HCT116 (cell line): ENCODE measurements around the gene PSRC1. TPM values are rescaled to one million over a fixed set of nuclear protein-coding genes. Genes with fewer than 3 reads are reported as not detected.

ENCODE experiments used
- ATAC-seq: fragments of 200-7000 bp; cut with Tn5 transposase; 2 replicates; pipeline ENCODE4 v1.9.1; 2020; ENCODE audit warnings: mild to moderate bottlenecking, moderate library complexity
- BruUV-seq: library from RNA; stranded (reverse); fragments of 400-500 nt; replicated peaks from 2 replicates; lab custom pipeline; 2021; lab: Mats Ljungman, UMichigan
- CTCF ChIA-PET: fragments of 300-600 bp; sonication (Branson Sonifier 250); formaldehyde crosslinking; loops from one replicate; lab custom pipeline; 2021; ENCODE audit warnings: antibody characterized with exemption; lab: Charles Lee
- POLR2A ChIA-PET: fragments of 300-600, 350-600 bp; sonication (Branson Sonifier 250); formaldehyde crosslinking; loops from one replicate; lab custom pipeline; 2021; ENCODE audit warnings: antibody characterized with exemption; lab: Charles Lee
- RAD21 ChIA-PET, 2 experiments: fragments of 300-600 bp; sonication (Branson Sonifier 250); formaldehyde crosslinking; loops; one replicate each; lab custom pipeline; 2023; ENCODE audit warnings: low total read pairs in 2 of 2; ENCODE audit not compliant: uncharacterized antibody in 2 of 2, unreplicated experiment in 2 of 2, low non-redundant PET in 1 of 2; lab: Charles Lee
- DNase-seq: peaks from one replicate; pipeline ENCODE4 v3.0.0-alpha.2; 2010; ENCODE audit warnings: low read depth, low spot score
- H2AFZ ChIP-seq: fragments of 200-600 bp; shearing (Covaris generic), sonication (generic); 2 replicates; pipeline ENCODE4 v1.6.1; 2017; ENCODE audit warnings: low read depth, mixed run types, mixed read lengths, antibody characterized with exemption, low read length; ENCODE audit not compliant: poor library complexity, severe bottlenecking
- H3K27ac ChIP-seq: 2 replicates; pipeline ENCODE4 v1.5.1; 2012; ENCODE audit warnings: low read depth, low read length
- H3K27me3 ChIP-seq: fragments of 200-600 bp; sonication (generic); 2 replicates; pipeline ENCODE4 v1.6.1; 2016; ENCODE audit warnings: mixed run types, low read length, mixed read lengths; ENCODE audit not compliant: insufficient read depth
- H3K36me3 ChIP-seq, 2 experiments: fragments of 200-500 bp in 1 of 2; fragments of 200-600 bp in 1 of 2; sonication (Bioruptor generic) in 1 of 2; sonication (generic) in 1 of 2; 2 replicates each; pipeline versions ENCODE4 v1.5.1 to v1.6.1; 2014 to 2016; ENCODE audit warnings: low read length in 2 of 2, inconsistent platforms in 1 of 2, mixed read lengths in 1 of 2, mixed run types in 1 of 2; ENCODE audit not compliant: insufficient read depth in 2 of 2, control insufficient read depth in 1 of 2
- H3K4me1 ChIP-seq, 2 experiments: fragments of 200-600 bp in 1 of 2; sonication (generic) in 1 of 2; 2 replicates each; pipeline versions ENCODE4 v1.5.1 to v1.6.1; 2012 to 2017; ENCODE audit warnings: low read length in 2 of 2, inconsistent platforms in 1 of 2, mild to moderate bottlenecking in 1 of 2, mixed read lengths in 1 of 2, mixed run types in 1 of 2, moderate library complexity in 1 of 2; ENCODE audit not compliant: insufficient read depth in 2 of 2, control insufficient read depth in 1 of 2
- H3K4me2 ChIP-seq: fragments of 200-600 bp; sonication (generic); 2 replicates; pipeline ENCODE4 v1.6.1; 2017; ENCODE audit warnings: mixed run types, low read length, mixed read lengths
- H3K4me3 ChIP-seq, 2 experiments: fragments of 200-600 bp in 1 of 2; sonication (generic) in 1 of 2; replicated peaks in 1 of 2; 2 replicates each; pipeline ENCODE4 v1.5.1; 2011 to 2016; ENCODE audit warnings: low read length in 2 of 2, control low read depth in 1 of 2, low read depth in 1 of 2, mild to moderate bottlenecking in 1 of 2, mixed read lengths in 1 of 2, mixed run types in 1 of 2
- H3K79me2 ChIP-seq: fragments of 200-600 bp; sonication (generic); 2 replicates; pipeline ENCODE4 v1.6.1; 2017; ENCODE audit warnings: mild to moderate bottlenecking, mixed run types, low read length, moderate library complexity, mixed read lengths; ENCODE audit not compliant: insufficient read depth
- H3K9ac ChIP-seq: fragments of 200-600 bp; sonication (generic); 2 replicates; pipeline ENCODE4 v1.6.1; 2016; ENCODE audit warnings: low read length, mixed read lengths
- H3K9me2 ChIP-seq: fragments of 200-600 bp; sonication (generic), shearing (Covaris generic); 2 replicates; pipeline ENCODE4 v1.6.1; 2017; ENCODE audit warnings: mixed run types, mild to moderate bottlenecking, moderate library complexity; ENCODE audit not compliant: insufficient read depth
- H3K9me3 ChIP-seq, 2 experiments: fragments of 200-500 bp in 1 of 2; fragments of 200-600 bp in 1 of 2; sonication (Bioruptor generic) in 1 of 2; sonication (generic) in 1 of 2; 2 replicates each; pipeline ENCODE4 v1.6.1; 2014 to 2017; ENCODE audit warnings: low read length in 2 of 2, mixed read lengths in 2 of 2, inconsistent platforms in 1 of 2, low read depth in 1 of 2, mild to moderate bottlenecking in 1 of 2, mixed run types in 1 of 2, moderate library complexity in 1 of 2; ENCODE audit not compliant: control insufficient read depth in 1 of 2, insufficient read depth in 1 of 2
- H4K20me1 ChIP-seq: fragments of 200-600 bp; sonication (generic), shearing (Covaris generic); 2 replicates; pipeline ENCODE4 v1.6.1; 2017; ENCODE audit warnings: mixed run types, mild to moderate bottlenecking, moderate library complexity; ENCODE audit not compliant: insufficient read depth
- ATF3 ChIP-seq: IDR thresholded peaks from 2 replicates; pipeline ENCODE4 v1.6.1; 2012
- CTCF ChIP-seq, 3 experiments: fragments of 200-600 bp in 1 of 3; sonication (generic) in 1 of 3; IDR thresholded peaks in 2 of 3; conservative IDR thresholded peaks in 1 of 3; 2 replicates each; pipeline ENCODE4 v1.5.1; 2012 to 2017; ENCODE audit warnings: low read depth in 2 of 3, low read length in 2 of 3, antibody characterized with exemption in 1 of 3, borderline replicate concordance in 1 of 3, control low read depth in 1 of 3, mild to moderate bottlenecking in 1 of 3, mixed read lengths in 1 of 3, mixed run types in 1 of 3, moderate library complexity in 1 of 3; ENCODE audit not compliant: insufficient read depth in 1 of 3
- ELF1 ChIP-seq: IDR thresholded peaks from 2 replicates; pipeline ENCODE4 v1.6.1; 2012; ENCODE audit warnings: low read depth, borderline replicate concordance
- EZH2 ChIP-seq: fragments of 200-600 bp; sonication (generic); IDR thresholded peaks from 2 replicates; pipeline ENCODE4 v1.6.1; 2017; ENCODE audit warnings: antibody characterized with exemption, mixed run types
- EZH2phosphoT487 ChIP-seq: fragments of 200-600 bp; IDR thresholded peaks from 2 replicates; pipeline ENCODE4 v1.6.1; 2018; ENCODE audit warnings: antibody characterized with exemption, borderline replicate concordance
- FOSL1 ChIP-seq: IDR thresholded peaks from 2 replicates; pipeline ENCODE4 v1.6.1; 2012; ENCODE audit warnings: low read depth
- MAX ChIP-seq: IDR thresholded peaks from 2 replicates; pipeline ENCODE4 v1.6.1; 2012
- POLR2A ChIP-seq: IDR thresholded peaks from 2 replicates; pipeline ENCODE4 v1.7.0; 2011; ENCODE audit warnings: borderline replicate concordance; ENCODE audit not compliant: insufficient read depth, insufficient read length; ENCODE audit errors: extremely low read depth
- RAD21 ChIP-seq: IDR thresholded peaks from 2 replicates; pipeline ENCODE4 v1.6.1; 2012; ENCODE audit warnings: low read depth, mild to moderate bottlenecking
- SP1 ChIP-seq: IDR thresholded peaks from 2 replicates; pipeline ENCODE4 v1.6.1; 2012; ENCODE audit warnings: low read depth
- SRF ChIP-seq: IDR thresholded peaks from 2 replicates; pipeline ENCODE4 v1.6.1; 2012; ENCODE audit warnings: low read depth
- TCF7L2 ChIP-seq: IDR thresholded peaks from 2 replicates; pipeline ENCODE4 v1.7.0; 2011; ENCODE audit warnings: borderline replicate concordance, inconsistent platforms; ENCODE audit not compliant: insufficient read depth, insufficient read length; ENCODE audit errors: extremely low read depth
- YY1 ChIP-seq: IDR thresholded peaks from 2 replicates; pipeline ENCODE4 v1.6.1; 2011; ENCODE audit warnings: low read length, low read depth, moderate library complexity, mild to moderate bottlenecking; ENCODE audit not compliant: insufficient replicate concordance; ENCODE audit errors: extremely low read depth
- ZBTB33 ChIP-seq: IDR thresholded peaks from 2 replicates; pipeline ENCODE4 v1.6.1; 2011; ENCODE audit warnings: mild to moderate bottlenecking, low read length, moderate library complexity; ENCODE audit not compliant: insufficient replicate concordance; ENCODE audit errors: extremely low read depth
- ZFX ChIP-seq: fragments of 450-650 bp; IDR thresholded peaks from 2 replicates; pipeline ENCODE4 v1.6.1; 2017
- ZNF274 ChIP-seq: fragments of 200-500 bp; sonication (Bioruptor generic); IDR thresholded peaks from 2 replicates; pipeline ENCODE4 v1.6.1; 2014; ENCODE audit warnings: mild to moderate bottlenecking, low read depth, low read length, inconsistent platforms
- intact Hi-C: fragments of 100-400 bp; cut with micrococcal nuclease; formaldehyde crosslinking; loops from 2 replicates; pipeline ENCODE4 v1.10.0; 2022
- total RNA-seq: library from RNA; stranded (reverse); gene quantifications from one replicate; pipeline ENCODE4 v1.2.1, GENCODE V29; 2021; ENCODE audit not compliant: unreplicated experiment

Gene PSRC1
- total RNA-seq, 1 experiment from 2014 or later = 44.8 TPM

GRCh38 chr1:109259674-109260557 is 23.0 kb downstream of the PSRC1 start:
- no peaks in the 10 kb centered on the region for H4K20me1 ChIP-seq
- DNase-seq (no peak), ATAC-seq (no peak)
- no peak overlapping the region for H3K27ac ChIP-seq
- H3K9me2 ChIP-seq = no peaks in the 10 kb centered on the region
- H3K4me3 ChIP-seq = no peak overlapping the region
- ChIA-PET RAD21 (no interaction called here), POLR2A (no interaction called here), CTCF (interaction anchor here (0.8 to 1.5 kb wide), 2 partner anchors 140 to 273 kb away, joined by 4 to 5 read pairs; no protein-coding TSS in a partner anchor)
- no peaks in the 10 kb centered on the region for H3K27me3 ChIP-seq
- BruUV-seq = no TSS peak
- TF ChIP-seq YY1 (no peak), SRF (no peak), EZH2phosphoT487 (no peak), ZFX (no peak), CTCF (IDR thresholded peaks at IDR 0.05 in 2 of 3, conservative IDR thresholded peaks at IDR 0.05 in 1 of 3; ENCODE audit: borderline replicate concordance in 1 of 3, insufficient read depth in 1 of 3, low read depth in 2 of 3, low read length in 2 of 3) (no peak), ZBTB33 (no peak), TCF7L2 (no peak), ZNF274 (no peak), MAX (no peak), SP1 (no peak), POLR2A (no peak), RAD21 (no peak), FOSL1 (no peak), ATF3 (no peak), EZH2 (no peak), ELF1 (no peak)
- no peaks in the 10 kb centered on the region for H3K9me3 ChIP-seq
- no peaks in the 10 kb centered on the region for H3K79me2 ChIP-seq
- peaks cover 0 to 9% of the 10 kb centered on the region in 2 experiments; a peak in 2 of 4 replicates for H3K4me1 ChIP-seq
- intact Hi-C loops = no loop called here
- H2AFZ ChIP-seq = no peak overlapping the region
- H3K9ac ChIP-seq = no peak overlapping the region
- peaks cover 0 to 2% of the 10 kb centered on the region in 2 experiments; a peak in 1 of 4 replicates for H3K36me3 ChIP-seq
- H3K4me2 ChIP-seq = no peak overlapping the region
